B cell (primary cell): Measurements from ENCODE around the gene EFNA5.

ENCODE experiments used
- CTCF ChIP-seq: fragments of 200-600 bp; IDR thresholded peaks from one replicate; pipeline ENCODE4 v1.8.0; 2022; ENCODE audit warnings: antibody characterized with exemption, mild to moderate bottlenecking
- EZH2 ChIP-seq: IDR thresholded peaks from 2 replicates; pipeline ENCODE4 v1.6.1; 2012; ENCODE audit warnings: borderline replicate concordance, low read depth, mild to moderate bottlenecking, moderate library complexity, low read length; ENCODE audit not compliant: insufficient read depth, poor library complexity, severe bottlenecking

GRCh38 chr5:107567901-107568671, 102.7 kb downstream of the EFNA5 start:
- TF ChIP-seq EZH2 (no peak), CTCF (no peak)
